Muscle of leg (tissue), 11 donors: Measurements from ENCODE around the gene TOR1A. TPM values are rescaled to one million over a fixed set of nuclear protein-coding genes. Genes with fewer than 3 reads are reported as not detected.
"Not testable (repeated sequence)": the region's sequence is repeated elsewhere in the genome, so short reads cannot be mapped to it uniquely, and the experiment has no call there.

Experiments used
- DNase-seq: peaks from one replicate; pipeline ENCODE4 v3.0.0; 2013
- H3K27ac ChIP-seq: one replicate; pipeline ENCODE4 v1.5.1; 2013; ENCODE audit warnings: mild to moderate bottlenecking, low read length, control low read depth
- H3K27me3 ChIP-seq: one replicate; pipeline ENCODE4 v1.6.1; 2013; ENCODE audit warnings: low read length; ENCODE audit not compliant: control insufficient read depth, insufficient read depth
- H3K36me3 ChIP-seq: one replicate; pipeline ENCODE4 v1.6.1; 2013; ENCODE audit warnings: low read length; ENCODE audit not compliant: control insufficient read depth, insufficient read depth
- H3K4me1 ChIP-seq: one replicate; pipeline ENCODE4 v1.6.1; 2013; ENCODE audit warnings: low read length; ENCODE audit not compliant: control insufficient read depth, insufficient read depth
- H3K4me3 ChIP-seq: one replicate; pipeline ENCODE4 v1.5.1; 2013; ENCODE audit warnings: low read length, control low read depth
- H3K9me3 ChIP-seq: replicated peaks from 2 replicates; pipeline ENCODE4 v1.6.1; 2013; ENCODE audit warnings: low read depth, low read length; ENCODE audit not compliant: control insufficient read depth
- WGBS: methylation state at CpG from one replicate; pipeline ENCODE4 v1.1.5; 2013; ENCODE audit warnings: missing lambda C conversion rate; ENCODE audit not compliant: insufficient coverage; 5-methylcytosine and 5-hydroxymethylcytosine counted together
- polyA plus RNA-seq, 8 donors: library from polyadenylated mRNA; unstranded; fragments of 120-200 nt; gene quantifications; one replicate each; pipeline versions ENCODE4 v1.2.1 to v1.2.3, GENCODE V29; 2013; ENCODE audit warnings: inconsistent platforms in 1 of 8, low replicate concordance in 1 of 8; ENCODE audit not compliant: insufficient read length in 8 of 8, insufficient read depth in 1 of 8
- total RNA-seq: library from RNA; stranded (reverse); fragments of 120-200 nt; gene quantifications from one replicate; pipeline ENCODE4 v1.2.4, GENCODE V29; 2013

TOR1A gene
- total and polyA plus RNA-seq, 9 donors = 14.9 to 31.8 (median 23.8) TPM

DNA sequence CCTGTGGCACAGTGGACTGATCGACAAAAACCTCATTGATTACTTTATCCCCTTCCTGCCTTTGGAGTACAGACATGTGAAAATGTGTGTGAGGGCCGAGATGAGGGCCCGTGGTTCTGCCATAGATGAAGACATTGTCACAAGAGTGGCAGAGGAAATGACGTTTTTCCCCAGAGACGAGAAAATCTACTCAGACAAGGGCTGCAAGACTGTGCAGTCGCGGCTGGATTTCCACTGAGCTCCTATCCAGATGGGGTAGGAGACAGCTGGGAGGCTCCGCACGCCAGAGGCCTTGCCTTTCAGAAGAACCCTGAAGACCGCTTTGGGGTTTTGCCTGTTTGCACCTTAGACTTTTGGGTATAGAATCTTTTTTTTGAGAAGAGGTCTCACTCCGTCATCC is 14.6 kb downstream of the TOR1A start:
- Histone ChIP-seq H3K36me3 (peaks cover 56% of the 10 kb centered on the region), H3K4me1 (peaks cover under 1% of the 10 kb centered on the region), H3K9me3 (no peaks in the 10 kb centered on the region), H3K27me3 (no peaks in the 10 kb centered on the region), H3K4me3 (no peak overlapping the region), H3K27ac (no peak overlapping the region)
- DNase-seq = no peak
- 61% methylated on average over 5 of the region's 11 CpGs for WGBS

DNA sequence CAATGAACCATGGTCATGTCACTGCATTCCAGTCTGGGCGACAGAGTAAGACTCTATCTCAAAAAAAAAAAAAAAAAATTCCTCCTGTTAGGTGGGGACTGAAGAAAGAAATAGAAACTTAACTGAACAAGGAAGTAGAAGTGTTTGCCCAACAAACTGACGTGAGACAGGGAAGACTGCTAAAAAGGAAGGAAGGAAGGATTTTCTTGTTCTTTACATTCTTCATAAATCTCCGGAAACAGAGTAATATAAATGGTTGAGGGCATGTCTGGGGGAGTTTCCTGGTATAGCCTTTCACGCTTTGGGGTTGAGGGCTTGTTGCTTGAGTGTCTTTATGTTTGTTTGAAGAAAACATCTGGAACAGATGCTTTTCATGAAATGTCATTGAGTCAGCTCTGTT is 17.9 kb downstream of the TOR1A start:
- no peak for DNase-seq
- Histone ChIP-seq H3K27ac (no peak overlapping the region), H3K27me3 (no peaks in the 10 kb centered on the region), H3K36me3 (peaks cover 38% of the 10 kb centered on the region), H3K9me3 (no peaks in the 10 kb centered on the region), H3K4me1 (peaks cover 9% of the 10 kb centered on the region), H3K4me3 (no peak overlapping the region)
- WGBS = 57% methylated on average over 2 of the region's 4 CpGs

DNA sequence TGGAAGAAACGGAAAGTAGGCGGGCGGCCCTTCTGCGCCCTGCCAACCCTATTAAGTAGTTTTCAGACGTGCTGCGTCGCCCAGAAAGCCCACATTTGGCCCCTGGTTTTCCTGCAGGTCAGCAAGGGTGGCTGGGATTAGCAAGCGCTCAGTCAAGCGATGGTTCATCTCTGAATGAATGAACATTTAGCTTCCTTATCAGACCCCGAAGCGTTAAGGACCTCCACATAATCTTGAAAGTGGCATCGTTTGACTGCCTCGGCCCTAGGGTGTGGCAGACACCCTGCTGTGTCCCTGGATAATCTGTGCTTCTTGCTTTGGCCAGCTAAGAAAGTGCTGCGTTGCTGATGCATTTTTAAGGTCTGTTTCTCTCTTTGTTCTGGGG is 20.3 kb downstream of the TOR1A start:
- no peaks in the 10 kb centered on the region for H3K27me3 ChIP-seq
- H3K36me3 ChIP-seq = peaks cover 19% of the 10 kb centered on the region
- no peaks in the 10 kb centered on the region for H3K9me3 ChIP-seq
- H3K4me1 ChIP-seq = peaks cover 9% of the 10 kb centered on the region
- WGBS = under 1% methylated on average over 12 of the region's 14 CpGs
- no peak for DNase-seq
- peak overlapping the region; percentile 63 for H3K4me3 ChIP-seq
- peak overlapping the region; percentile 20 for H3K27ac ChIP-seq

DNA sequence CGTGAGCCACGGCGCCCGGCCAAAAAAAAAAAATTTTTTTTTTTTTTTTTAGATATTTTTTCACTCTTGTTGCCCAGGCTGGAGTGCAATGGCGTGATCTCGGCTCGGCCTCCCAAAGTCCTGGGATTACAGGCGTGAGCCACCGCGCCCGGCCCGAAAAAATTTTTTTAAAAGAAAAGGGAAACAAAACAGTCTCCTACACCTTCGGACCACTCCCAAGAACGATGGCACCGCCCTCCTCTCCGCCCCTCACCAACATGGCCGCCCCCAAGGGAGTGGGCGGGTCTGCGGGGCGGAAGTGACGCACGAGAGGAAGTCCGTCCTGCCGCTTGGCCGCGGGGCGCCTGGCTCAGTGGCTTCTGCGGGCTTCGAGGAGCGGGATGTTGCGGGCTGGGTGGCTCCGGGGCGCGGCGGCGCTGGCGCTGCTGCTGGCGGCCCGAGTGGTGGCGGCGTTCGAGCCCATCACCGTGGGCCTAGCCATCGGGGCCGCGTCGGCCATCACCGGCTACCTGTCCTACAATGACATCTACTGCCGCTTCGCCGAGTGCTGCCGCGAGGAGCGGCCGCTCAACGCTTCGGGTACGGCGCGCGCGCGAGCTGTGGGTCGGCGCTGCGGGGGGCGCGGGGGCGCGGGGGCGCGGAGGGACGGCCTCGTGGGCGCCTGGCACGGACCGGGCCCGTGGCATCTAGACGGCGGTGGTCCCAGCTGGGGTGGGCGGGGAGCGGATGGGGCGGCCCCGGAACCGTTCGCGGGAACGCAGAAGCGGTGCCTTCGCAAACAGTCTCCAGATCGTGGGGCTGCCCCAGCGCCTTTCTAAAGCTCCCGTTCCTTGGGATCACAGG is 20.9 kb downstream of the TOR1A start, which contains the start of gene TOR1B:
TOR1B (plus strand) TSS at position 352 of the 843 bp plus-strand sequence; CDS start at position 381, 29 bp downstream.
- H3K36me3 ChIP-seq = peaks cover 16% of the 10 kb centered on the region
- H3K4me1 ChIP-seq = peaks cover 9% of the 10 kb centered on the region
- H3K27me3 ChIP-seq = no peaks in the 10 kb centered on the region
- H3K4me3 ChIP-seq = peak within 1 kb of the TSS; percentile 63
- WGBS = under 1% methylated on average over 78 of the region's 93 CpGs
- peak; percentile 98 for DNase-seq
- peak within 1 kb of the TSS; percentile 72 for H3K27ac ChIP-seq
- H3K9me3 ChIP-seq = no peaks in the 10 kb centered on the region

DNA sequence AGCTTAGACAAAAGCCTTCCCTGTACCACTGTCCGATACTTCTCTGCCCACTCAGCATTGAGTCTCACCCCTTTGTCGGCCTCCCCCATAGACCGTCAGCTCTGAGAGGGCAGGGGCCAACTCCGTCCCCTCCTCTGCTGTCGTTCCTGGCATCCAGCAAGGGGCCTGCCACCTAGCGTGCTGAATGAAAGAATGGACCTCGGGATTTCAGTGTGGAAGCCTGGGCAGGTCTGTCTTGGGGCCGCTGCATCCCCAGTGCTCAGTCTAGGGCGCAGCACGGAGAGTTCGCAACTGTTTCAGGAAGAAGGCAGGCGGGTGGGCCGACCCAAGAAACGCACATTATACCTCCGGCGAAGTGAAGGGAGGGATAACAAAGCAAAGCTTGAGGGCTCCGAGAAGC is 22.4 kb downstream of the TOR1A start:
- Histone ChIP-seq H3K27me3 (no peaks in the 10 kb centered on the region), H3K36me3 (peaks cover 8% of the 10 kb centered on the region), H3K4me3 (no peak overlapping the region), H3K9me3 (no peaks in the 10 kb centered on the region), H3K4me1 (peaks cover 9% of the 10 kb centered on the region), H3K27ac (no peak overlapping the region)
- 74% methylated on average over 17 of the region's 17 CpGs for WGBS
- no peak for DNase-seq

DNA sequence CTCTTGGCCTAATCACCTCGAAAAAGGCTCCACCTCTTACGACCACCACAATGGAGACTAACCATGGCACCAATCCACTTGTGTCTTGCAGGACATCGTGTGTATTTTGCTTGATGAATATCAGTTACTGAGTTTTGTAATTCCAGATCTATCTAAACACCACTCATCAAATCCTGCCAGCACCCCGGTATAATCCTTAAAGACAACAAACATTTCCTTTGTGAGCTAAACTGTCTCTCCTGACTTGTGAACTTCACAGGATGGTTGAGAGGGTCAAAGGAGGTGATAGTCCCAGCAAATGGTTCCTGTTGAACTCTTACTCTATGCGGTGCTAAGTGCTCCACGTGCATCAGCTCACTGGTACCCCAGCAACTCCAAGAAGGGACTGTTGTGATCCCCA is 25.0 kb downstream of the TOR1A start:
- WGBS = 60% methylated on average over 1 of the region's 6 CpGs
- DNase-seq = no peak
- Histone ChIP-seq H3K27me3 (peaks cover 9% of the 10 kb centered on the region), H3K4me1 (peaks cover 5% of the 10 kb centered on the region), H3K27ac (no peak overlapping the region), H3K36me3 (no peaks in the 10 kb centered on the region), H3K4me3 (no peak overlapping the region), H3K9me3 (no peaks in the 10 kb centered on the region)

DNA sequence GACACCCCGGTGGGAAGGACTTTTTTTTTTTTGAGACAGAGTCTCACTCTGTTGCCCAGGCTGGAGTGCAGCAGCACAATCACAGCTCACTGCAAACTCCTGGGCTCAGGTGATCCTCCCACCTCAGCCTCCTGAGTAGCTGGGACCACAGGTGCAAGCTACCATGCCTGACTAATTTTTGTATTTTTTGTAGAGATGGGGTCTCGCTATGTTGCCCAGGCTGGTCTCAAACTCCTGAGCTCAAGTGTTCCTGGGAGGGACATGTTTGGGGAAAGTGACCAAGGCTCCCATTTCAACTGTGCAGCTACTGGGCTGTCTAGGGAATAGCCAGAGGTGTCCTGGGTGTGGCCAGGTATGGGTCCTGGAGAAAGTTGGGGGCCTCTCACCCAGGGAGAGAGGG is 27.9 kb downstream of the TOR1A start:
- DNase-seq, H3K27ac ChIP-seq: not testable (repeated sequence)
- 81% methylated on average over 2 of the region's 2 CpGs for WGBS

DNA sequence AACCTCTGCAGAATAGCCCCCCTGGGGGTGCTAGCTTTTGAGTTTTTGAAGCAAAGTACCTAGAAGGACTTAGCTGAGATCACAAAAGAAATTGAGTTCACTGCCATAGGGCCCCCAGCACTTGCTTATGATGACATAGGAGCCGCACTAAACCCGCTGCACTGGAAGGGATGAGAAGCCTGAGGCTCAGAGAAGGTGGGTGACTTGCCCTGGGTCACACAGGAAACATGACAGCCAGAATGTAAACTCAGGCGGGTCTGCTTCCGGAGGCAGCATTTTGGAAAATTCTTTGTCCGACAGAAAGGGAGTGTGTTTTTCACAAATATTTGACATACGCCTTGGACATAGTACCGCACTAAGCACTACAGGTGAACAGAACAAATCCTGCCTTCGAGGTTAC is 29.4 kb downstream of the TOR1A start:
- DNase-seq = no peak
- no peaks in the 10 kb centered on the region for H3K4me1 ChIP-seq
- H3K4me3 ChIP-seq = no peak overlapping the region
- H3K27ac ChIP-seq = no peak overlapping the region
- peaks cover 9% of the 10 kb centered on the region for H3K27me3 ChIP-seq
- 83% methylated on average over 8 of the region's 8 CpGs for WGBS
- no peaks in the 10 kb centered on the region for H3K9me3 ChIP-seq
- H3K36me3 ChIP-seq = no peaks in the 10 kb centered on the region

More for the DNA sequence above, 27.9 kb downstream of the TOR1A start:
- not testable (repeated sequence) for H3K4me1 ChIP-seq, H3K4me3 ChIP-seq, H3K27me3 ChIP-seq, H3K9me3 ChIP-seq, H3K36me3 ChIP-seq

DNA sequence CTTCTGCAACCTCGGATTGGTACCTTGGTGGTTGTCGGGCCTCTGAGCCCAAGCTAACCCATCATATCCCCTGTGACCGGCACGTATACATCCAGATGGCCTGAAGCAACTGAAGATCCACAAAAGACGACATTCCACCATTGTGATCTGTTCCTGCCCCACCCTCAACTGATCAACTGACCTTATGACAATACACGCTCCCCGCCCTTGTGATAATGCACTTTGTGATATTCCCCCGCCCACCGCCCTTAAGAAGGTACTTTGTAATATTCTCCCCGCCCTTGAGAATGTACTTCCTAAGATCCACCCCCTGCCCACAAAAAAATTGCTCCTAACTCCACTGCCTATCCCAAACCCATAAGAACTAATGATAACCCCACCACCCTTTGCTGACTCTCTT is 37.5 kb downstream of the TOR1A start:
- DNase-seq = no peak

DNA sequence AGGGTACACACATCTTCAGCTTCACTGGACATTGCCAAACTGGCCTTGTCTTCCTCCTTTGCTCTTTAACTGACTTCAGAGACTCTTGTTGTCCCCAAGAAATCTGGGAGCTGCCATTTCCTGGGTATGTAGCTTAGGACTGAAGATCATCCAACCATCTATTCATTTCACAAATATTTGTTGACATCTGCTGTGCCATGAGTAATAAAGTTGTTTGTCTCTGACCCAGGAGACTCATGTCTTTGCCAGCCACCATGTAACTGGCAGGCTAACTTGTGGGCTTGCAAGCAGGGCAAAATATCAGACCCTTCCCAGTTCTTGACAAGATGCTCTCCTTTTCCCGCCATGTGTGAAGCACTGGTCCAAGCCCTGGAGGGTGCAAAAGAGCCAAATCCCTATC is 38.1 kb downstream of the TOR1A start:
- Histone ChIP-seq H3K9me3 (no peaks in the 10 kb centered on the region), H3K4me1 (no peaks in the 10 kb centered on the region), H3K36me3 (no peaks in the 10 kb centered on the region), H3K4me3 (no peak overlapping the region), H3K27ac (no peak overlapping the region), H3K27me3 (peaks cover 2% of the 10 kb centered on the region)
- WGBS = no CpG with 5 or more reads among the region's 1 CpG
- no peak for DNase-seq

More for the DNA sequence above, 37.5 kb downstream of the TOR1A start:
- Histone ChIP-seq H3K4me1 (no peaks in the 10 kb centered on the region), H3K4me3 (no peak overlapping the region), H3K36me3 (no peaks in the 10 kb centered on the region), H3K9me3 (no peaks in the 10 kb centered on the region), H3K27me3 (peaks cover 2% of the 10 kb centered on the region), H3K27ac (no peak overlapping the region)
- 73% methylated on average over 10 of the region's 10 CpGs for WGBS
